PC-9 (cell line): Measurements from ENCODE around the gene SHC1.

Experiments used
- CTCF ChIP-seq: fragments of 200-600 bp; sonication (generic); conservative IDR thresholded peaks from 2 replicates; pipeline ENCODE4 v1.6.1; 2017; ENCODE audit warnings: mixed run types, antibody characterized with exemption, mild to moderate bottlenecking, moderate library complexity
- EZH2 ChIP-seq: fragments of 200-600 bp; sonication (generic); IDR thresholded peaks from 2 replicates; pipeline ENCODE4 v1.8.0; 2017; ENCODE audit warnings: antibody characterized with exemption, low read depth

DNA sequence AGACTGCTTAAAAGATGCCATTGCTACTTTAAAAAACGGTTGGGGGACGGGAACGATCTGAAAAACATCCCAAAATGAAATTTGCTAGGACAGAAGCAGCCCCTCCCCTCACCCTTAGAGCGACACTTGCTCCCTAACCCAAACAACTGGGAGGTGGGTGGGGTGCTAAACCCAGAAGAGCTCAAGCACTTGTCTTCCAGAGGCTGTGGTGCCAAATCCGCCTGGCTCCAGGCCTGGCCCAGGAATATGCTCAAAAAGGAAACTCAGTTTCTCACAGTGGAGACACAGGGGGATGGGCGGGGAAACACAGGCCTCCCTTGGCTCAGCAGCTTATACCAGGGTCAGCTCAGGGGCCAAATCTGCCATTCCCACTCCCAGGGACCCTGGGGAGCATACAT lies 14.0 kb downstream of the SHC1 start:
- TF ChIP-seq EZH2 (no peak), CTCF (no peak)
